KOPT-K1 (cell line): ENCODE measurements around the gene CAND1.

ENCODE experiments used
- H3K27ac ChIP-seq: fragments of 200-600 bp; sonication (generic); 2 replicates; pipeline ENCODE4 v1.5.1; 2016; ENCODE audit warnings: antibody characterized with exemption, mild to moderate bottlenecking, low read depth, low read length; ENCODE audit not compliant: poor library complexity, severe bottlenecking
- H3K36me3 ChIP-seq: fragments of 200-600 bp; sonication (generic); 2 replicates; pipeline ENCODE4 v1.5.1; 2017; ENCODE audit warnings: antibody characterized with exemption, mild to moderate bottlenecking, low read length, moderate library complexity; ENCODE audit not compliant: insufficient read depth
- H3K9me3 ChIP-seq: fragments of 200-600 bp; sonication (generic); 2 replicates; pipeline ENCODE4 v1.5.1; 2017; ENCODE audit warnings: antibody characterized with exemption, low read length, mild to moderate bottlenecking; ENCODE audit not compliant: insufficient read depth, poor library complexity, severe bottlenecking

Gene CAND1

DNA sequence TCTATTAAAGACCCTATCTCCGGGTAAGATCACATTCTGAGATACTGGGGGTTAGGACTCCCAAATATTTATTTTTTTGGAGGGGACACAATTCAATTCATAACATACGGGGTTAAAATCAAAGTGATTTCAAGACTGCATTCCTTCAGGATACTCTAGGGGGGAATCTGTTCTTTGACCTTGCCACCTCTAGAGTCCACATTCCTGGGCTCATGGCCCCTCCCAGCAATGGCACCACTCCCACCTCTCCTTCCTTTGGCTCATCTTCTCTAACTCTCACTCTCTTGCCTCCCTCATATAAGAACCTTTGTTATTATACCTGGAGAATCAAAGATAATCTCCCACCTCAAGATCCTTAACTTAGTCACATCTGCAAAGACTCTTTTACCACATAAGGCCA lies 79.5 kb downstream of the CAND1 start:
- H3K9me3 ChIP-seq: peaks cover 6% of the 10 kb centered on the region
- H3K27ac ChIP-seq: no peak overlapping the region
- H3K36me3 ChIP-seq: no peaks in the 10 kb centered on the region

DNA sequence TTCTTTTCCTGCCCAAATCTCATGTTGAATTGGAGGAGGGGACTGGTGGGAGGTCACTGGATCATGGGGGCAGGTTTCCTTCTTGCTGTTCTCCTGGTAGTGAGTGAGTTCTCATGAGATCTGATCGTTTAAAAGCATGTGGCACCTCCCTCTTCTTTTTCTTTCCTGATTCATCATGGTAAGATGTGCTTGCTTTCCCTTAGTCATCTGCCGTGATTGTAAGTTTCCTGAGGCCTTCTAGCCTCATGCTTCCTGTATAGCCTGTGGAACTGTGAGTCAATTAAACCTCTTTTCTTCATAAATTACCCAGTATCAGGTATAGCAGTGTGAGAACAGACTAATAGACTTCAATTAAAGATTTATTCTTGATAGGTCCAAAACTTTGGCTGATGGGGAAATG lies 83.5 kb downstream of the CAND1 start:
- no peak overlapping the region for H3K27ac ChIP-seq
- no peaks in the 10 kb centered on the region for H3K36me3 ChIP-seq
- H3K9me3 ChIP-seq: peaks cover under 1% of the 10 kb centered on the region

DNA sequence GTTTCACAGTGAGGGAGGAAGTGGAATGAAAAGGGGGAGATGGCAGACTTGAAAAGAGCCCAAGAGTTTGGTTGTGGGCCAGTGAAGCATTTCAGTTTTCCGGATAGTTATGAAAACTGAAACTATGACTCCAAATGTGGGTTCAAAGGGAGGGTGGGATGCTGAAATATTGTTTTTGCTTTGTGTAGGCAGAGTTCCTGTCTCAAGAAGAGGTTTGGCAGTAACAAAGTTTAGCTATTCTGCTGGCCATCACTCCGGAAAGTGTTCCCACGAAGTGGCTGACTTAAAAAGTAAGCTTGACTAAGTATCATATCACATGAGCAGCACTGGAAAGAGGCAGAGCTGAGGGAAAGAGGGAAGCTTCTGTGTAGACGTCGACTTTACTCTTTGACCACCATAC lies 85.2 kb downstream of the CAND1 start:
- H3K36me3 ChIP-seq: no peaks in the 10 kb centered on the region
- no peaks in the 10 kb centered on the region for H3K9me3 ChIP-seq
- no peak overlapping the region for H3K27ac ChIP-seq

DNA sequence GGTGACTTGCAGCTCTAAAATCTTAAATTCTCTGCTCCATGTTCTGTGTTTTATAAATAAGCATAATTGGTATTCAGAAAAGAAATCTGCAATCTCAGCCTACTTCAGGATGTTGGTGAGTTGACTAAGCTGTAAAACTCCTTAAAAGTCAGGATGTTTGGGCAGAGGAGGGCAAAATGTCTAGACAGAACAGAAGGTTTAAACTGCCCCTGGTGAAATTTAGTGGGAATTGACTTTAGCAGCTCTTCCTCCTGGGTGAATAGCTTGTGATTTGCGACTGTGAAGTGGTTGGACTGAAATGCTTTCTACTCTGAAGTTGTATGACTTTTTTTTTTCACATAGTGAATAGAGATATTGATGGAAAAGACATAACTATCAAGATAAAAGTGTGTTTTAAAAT lies 85.8 kb downstream of the CAND1 start:
- no peaks in the 10 kb centered on the region for H3K36me3 ChIP-seq
- H3K27ac ChIP-seq: no peak overlapping the region
- no peaks in the 10 kb centered on the region for H3K9me3 ChIP-seq

DNA sequence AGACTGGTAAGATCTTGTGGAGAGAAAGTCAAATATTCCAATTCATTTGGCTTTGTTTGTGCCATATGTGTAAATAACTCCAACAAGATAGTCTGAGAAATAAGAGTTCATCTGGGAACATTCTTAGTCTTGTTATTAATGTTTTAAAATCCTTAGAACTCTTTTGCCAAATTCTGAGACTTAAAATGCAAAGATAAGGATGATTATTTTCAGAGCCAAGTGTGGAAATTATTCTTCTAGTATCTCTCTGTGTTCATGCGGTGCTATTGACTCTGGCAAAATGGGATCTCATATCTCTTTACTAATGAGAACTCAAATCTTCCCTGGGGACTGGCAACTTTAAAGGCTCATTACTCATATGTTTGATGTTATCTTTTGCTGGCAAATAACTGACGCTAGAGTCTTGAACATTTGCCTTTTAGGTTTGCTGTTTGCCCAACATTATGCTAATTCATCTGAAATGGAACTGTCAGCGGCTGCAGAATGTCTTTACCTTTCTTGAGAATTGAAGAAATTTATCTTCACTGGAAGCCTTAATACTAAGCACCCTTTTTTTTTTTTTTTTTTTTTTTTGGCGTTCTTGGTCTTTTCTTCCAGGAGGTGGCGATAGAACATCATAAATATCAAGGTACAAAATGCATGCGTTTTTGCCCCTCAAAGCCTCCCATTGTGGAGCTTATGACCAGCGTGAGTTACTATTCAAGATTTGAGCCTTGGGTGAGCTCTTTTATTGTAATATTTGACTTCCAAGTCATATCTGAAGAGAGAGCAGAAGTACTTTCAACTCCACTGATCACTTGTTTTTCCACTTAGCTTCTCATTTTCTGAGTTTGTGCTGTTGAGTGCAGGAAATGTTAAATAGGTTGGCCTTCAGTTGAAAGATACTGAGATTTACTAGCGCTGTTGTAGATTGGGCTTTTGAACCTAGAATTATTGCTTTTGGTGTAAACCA lies 86.5 kb downstream of the CAND1 start:
- no peak overlapping the region for H3K27ac ChIP-seq
- H3K36me3 ChIP-seq: no peaks in the 10 kb centered on the region
- H3K9me3 ChIP-seq: no peaks in the 10 kb centered on the region

DNA sequence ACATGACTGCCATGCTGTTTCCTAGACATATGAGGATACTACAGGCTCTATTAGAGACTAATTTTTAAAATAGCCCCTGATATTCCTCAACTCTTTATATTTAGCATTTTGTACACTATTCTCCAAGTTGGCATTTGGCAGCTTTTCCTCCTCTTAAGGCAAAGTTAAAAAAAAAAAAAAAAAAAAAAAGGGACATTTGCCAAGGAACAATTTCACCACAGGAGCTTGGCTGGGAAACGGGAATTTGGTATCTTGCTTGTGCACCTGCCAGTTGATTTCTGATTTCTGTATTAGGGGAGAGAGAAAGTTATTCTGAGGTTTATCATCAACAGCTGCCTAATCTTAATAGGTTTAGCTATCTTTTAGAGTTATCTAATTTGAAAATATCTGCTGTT lies 87.2 kb downstream of the CAND1 start:
- H3K9me3 ChIP-seq: no peaks in the 10 kb centered on the region
- H3K27ac ChIP-seq: no peak overlapping the region
- no peaks in the 10 kb centered on the region for H3K36me3 ChIP-seq

DNA sequence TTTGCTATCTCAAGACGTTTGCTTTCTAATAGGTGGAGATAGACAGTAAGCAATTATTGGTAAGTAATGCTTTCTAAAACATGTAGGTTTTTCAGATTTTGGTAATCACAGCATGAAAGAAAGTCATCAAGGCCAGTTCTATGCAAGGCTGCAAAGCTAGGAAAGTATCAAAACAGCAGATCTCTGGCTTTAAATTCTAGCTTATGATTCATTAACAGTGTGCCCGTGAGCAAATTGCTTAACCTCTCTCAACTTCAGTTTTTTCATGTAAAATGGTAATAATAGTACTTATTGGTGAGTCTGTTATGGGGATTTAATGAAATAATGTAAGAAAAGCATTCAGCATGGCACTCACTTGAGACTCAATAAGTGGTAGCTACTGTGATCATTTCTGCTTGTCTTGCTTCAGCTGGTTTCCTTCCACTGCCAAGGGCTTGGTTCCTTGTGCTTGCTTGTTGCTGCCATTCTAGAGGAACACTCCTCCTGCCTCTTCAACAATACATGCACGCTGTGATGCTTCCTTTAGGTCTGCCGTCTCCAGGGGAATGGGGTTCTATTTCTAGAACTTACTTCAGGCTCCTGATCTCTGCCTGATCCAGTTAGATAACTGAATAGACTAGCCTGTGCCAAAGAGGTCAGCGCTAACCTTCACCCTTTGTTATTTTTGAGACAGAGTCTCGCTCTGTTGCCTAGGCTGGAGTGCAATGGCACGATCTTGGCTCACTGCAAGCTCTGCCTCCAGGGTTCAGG lies 88.4 kb downstream of the CAND1 start:
- H3K9me3 ChIP-seq: no peaks in the 10 kb centered on the region
- no peaks in the 10 kb centered on the region for H3K36me3 ChIP-seq
- no peak overlapping the region for H3K27ac ChIP-seq

DNA sequence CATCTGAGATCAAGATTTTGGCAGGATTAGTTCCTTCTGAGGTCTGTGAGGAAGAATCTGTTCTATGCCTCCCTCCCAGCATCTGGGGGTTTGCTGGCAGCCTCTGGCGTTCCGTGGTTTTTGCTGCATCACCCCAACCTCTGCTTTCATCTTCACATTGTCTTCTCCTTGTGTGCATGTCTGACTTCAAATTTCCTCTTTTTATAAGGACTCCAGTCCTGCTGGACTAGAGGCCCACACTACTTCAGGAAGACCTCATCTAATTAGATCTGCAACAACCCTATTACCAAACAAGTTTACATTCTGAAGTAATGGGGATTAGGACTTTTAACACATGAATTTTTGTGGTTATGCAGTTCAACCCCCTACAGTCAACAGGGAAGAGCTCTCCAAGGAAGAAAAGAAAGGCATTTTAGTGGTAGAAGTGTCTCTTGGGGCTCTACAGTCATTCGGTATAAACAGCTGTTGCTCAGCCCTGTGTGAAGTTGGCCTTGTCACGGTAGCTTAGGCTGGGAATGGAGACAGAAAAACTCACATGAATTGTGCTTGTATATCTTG lies 89.7 kb downstream of the CAND1 start:
- H3K36me3 ChIP-seq: no peaks in the 10 kb centered on the region
- H3K9me3 ChIP-seq: no peaks in the 10 kb centered on the region
- no peak overlapping the region for H3K27ac ChIP-seq

DNA sequence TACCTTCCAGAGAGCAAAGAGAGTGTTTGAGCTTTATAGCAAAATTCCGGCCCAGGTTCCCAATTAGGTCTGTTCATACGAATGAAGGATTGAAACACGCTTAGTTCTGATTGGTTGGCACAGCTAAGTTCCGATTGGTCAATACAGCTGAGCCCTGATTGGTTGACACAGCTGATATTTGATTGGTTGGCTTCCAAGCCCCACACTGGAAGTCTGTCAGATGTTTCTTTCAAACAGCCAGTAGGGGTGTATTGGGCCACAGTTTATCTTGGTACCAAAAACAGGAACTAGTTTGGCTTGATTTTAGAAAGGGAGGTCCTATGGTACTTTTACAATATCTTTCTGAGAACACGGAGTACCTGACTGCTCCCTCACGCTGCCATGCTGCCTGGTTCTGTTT lies 93.4 kb downstream of the CAND1 start:
- Histone ChIP-seq H3K27ac (no peak overlapping the region), H3K9me3 (no peaks in the 10 kb centered on the region)

DNA sequence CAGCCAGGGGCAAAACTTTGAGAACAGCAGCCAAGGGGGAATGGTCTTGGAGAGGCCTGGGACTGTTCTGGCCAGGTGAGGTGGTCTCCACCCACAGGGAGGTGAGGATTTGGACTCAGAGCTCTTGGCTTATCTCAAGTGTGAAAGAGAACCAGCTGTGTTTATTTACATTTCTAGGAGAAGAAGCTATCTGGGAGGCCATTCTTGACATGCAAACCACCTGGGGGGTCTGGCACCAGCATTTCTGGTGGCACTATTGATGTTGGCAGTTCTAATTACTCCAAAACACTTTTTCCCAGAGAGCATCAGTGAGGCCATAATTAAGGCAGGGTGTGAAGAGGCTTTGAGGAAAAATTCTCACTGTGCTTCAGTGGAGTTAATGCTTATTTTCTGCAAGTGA lies 95.1 kb downstream of the CAND1 start:
- H3K36me3 ChIP-seq: no peaks in the 10 kb centered on the region
- no peaks in the 10 kb centered on the region for H3K9me3 ChIP-seq
- no peak overlapping the region for H3K27ac ChIP-seq

More for the DNA sequence above, 93.4 kb downstream of the CAND1 start:
- H3K36me3 ChIP-seq: no peaks in the 10 kb centered on the region

DNA sequence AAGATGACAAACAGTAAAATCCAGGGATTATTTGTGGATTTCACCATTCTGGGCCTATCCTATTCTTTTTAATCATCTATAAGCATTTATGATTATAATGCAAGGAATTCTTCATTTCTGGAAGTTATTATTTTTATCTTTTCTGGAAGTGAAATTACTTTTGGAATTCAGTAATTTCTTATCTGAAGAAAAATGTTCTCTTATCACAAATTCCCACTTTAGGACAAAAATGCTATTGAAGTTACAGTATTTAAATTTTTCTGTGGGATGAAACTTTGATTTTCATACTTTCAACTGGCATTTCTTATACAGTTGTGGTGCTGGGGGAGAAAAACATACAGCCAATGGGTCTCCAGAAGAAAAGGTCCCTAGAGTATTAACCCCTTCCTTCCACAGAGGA lies 96.0 kb downstream of the CAND1 start:
- no peaks in the 10 kb centered on the region for H3K36me3 ChIP-seq
- H3K27ac ChIP-seq: no peak overlapping the region
- H3K9me3 ChIP-seq: no peaks in the 10 kb centered on the region

DNA sequence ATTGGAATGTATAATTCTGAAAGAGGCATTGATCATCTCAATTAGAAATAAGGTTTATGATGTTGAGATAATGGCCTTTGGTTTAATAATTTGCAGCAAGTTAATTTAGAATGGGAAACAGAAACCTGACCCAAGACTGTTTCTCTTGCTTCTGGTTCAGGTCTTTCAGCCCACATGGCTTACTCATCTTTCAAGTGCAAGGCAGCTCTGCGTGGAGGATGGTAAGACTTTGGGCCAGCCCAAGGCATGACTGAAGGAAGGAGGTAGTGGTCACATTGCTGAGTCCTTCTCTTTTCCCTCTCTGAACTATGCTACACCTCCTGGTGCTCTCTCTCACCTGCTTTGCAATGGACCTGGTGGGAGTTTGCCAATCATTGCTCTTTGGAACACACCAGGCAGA lies 98.7 kb downstream of the CAND1 start:
- no peaks in the 10 kb centered on the region for H3K36me3 ChIP-seq
- no peak overlapping the region for H3K27ac ChIP-seq
- H3K9me3 ChIP-seq: peaks cover 14% of the 10 kb centered on the region
